HCT116 (cell line): Measurements from ENCODE around the gene TPH2. TPM values are rescaled to one million over a fixed set of nuclear protein-coding genes. Genes with fewer than 3 reads are reported as not detected.

Experiments
- total RNA-seq: library from RNA; stranded (reverse); gene quantifications from one replicate; pipeline ENCODE4 v1.2.1, GENCODE V29; 2021; ENCODE audit not compliant: unreplicated experiment

The TPH2 gene
- total RNA-seq, 1 experiment from 2014 or later, result not detected

Other genes with a start within 250 kb of the TPH2 start
- 57.1 TPM for gene RAB21, start 184.0 kb upstream of the TPH2 start, total RNA-seq
- 37.3 TPM for gene TBC1D15, start 99.1 kb upstream of the TPH2 start, total RNA-seq